ENCODE results near the gene NHSL1. TPM values are rescaled to one million over a fixed set of nuclear protein-coding genes. Genes with fewer than 3 reads are reported as not detected.
A peak's percentile ranks its signal among the peaks of the same experiment; 100 is the strongest.

NHSL1 gene
- total and polyA plus RNA-seq, 11 donors = 13.9 to 103 (median 46.1) TPM

DNA sequence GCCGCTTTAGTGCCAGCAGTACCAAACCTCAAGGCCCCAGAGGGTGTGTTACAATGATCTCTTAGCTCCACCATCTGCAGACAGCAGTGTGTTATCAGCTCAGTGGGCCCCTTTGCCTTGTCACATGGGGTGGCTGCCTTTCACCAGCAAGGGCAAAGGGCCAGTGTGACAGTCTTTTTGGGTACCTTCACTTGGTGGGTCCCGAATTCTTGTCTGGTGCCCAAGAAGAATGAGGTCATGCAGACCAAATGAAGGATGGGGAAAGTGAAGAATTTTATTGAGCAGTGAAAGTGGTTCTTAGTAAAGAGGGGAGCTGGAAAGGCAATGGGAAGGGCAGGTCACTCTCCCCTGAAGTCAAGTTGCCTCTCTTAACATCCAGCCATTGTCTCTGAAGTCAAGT, 124.5 kb downstream of the NHSL1 start:
- no peak overlapping the region for H3K4me3 ChIP-seq
- no peaks in the 10 kb centered on the region for H3K4me1 ChIP-seq
- DNase-seq = no peak
- no peaks in the 10 kb centered on the region for H3K9me3 ChIP-seq
- no peaks in the 10 kb centered on the region for H3K27me3 ChIP-seq
- WGBS, 4 donors = 79 to 94% (median 91%) methylated on average over 2 of the region's 2 CpGs
- no peaks in the 10 kb centered on the region for H3K36me3 ChIP-seq
- no peak overlapping the region for H3K27ac ChIP-seq
- no peak for ATAC-seq
- no peak for TF ChIP-seq POLR2A (IDR thresholded peaks at IDR 0.05)
- TF ChIP-seq, protein P1, sequence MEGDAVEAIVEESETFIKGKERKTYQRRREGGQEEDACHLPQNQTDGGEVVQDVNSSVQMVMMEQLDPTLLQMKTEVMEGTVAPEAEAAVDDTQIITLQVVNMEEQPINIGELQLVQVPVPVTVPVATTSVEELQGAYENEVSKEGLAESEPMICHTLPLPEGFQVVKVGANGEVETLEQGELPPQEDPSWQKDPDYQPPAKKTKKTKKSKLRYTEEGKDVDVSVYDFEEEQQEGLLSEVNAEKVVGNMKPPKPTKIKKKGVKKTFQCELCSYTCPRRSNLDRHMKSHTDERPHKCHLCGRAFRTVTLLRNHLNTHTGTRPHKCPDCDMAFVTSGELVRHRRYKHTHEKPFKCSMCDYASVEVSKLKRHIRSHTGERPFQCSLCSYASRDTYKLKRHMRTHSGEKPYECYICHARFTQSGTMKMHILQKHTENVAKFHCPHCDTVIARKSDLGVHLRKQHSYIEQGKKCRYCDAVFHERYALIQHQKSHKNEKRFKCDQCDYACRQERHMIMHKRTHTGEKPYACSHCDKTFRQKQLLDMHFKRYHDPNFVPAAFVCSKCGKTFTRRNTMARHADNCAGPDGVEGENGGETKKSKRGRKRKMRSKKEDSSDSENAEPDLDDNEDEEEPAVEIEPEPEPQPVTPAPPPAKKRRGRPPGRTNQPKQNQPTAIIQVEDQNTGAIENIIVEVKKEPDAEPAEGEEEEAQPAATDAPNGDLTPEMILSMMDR (IDR thresholded peaks at IDR 0.05) = no peak
- intact Hi-C loops (cut with DNase I) = no loop called here

- ATAC-seq (no peak), DNase-seq (no peak)
- H3K36me3 ChIP-seq = no peaks in the 10 kb centered on the region
- no peaks in the 10 kb centered on the region for H3K9me3 ChIP-seq
- no peak for TF ChIP-seq POLR2A (IDR thresholded peaks at IDR 0.05)
- TF ChIP-seq, protein P1 (IDR thresholded peaks at IDR 0.05) = no peak
- H3K27ac ChIP-seq = no peak overlapping the region
- H3K27me3 ChIP-seq = no peaks in the 10 kb centered on the region
- intact Hi-C loops (cut with DNase I) = no loop called here
- H3K4me3 ChIP-seq = no peak overlapping the region
- no peaks in the 10 kb centered on the region for H3K4me1 ChIP-seq
These were observed 125.1 kb downstream of the NHSL1 start for GRCh38 chr6:138374230-138374629.

- Histone ChIP-seq H3K36me3 (no peaks in the 10 kb centered on the region), H3K4me3 (no peak overlapping the region), H3K4me1 (no peaks in the 10 kb centered on the region), H3K27ac (no peak overlapping the region), H3K27me3 (no peaks in the 10 kb centered on the region), H3K9me3 (no peaks in the 10 kb centered on the region)
- intact Hi-C loops (cut with DNase I) = no loop called here
- TF ChIP-seq, protein P1 (IDR thresholded peaks at IDR 0.05) = peak in 1 of 12 donors; percentile 16
- TF ChIP-seq POLR2A (IDR thresholded peaks at IDR 0.05) = no peak
- ATAC-seq = no peak
- DNase-seq = no peak
These were observed 126.4 kb downstream of the NHSL1 start for GRCh38 chr6:138372711-138373463.

Small RNAs within 50 kb of the gene (microRNA-seq; reads per million reads assigned to microRNA genes)
- gene MIR3145 = 1.7 to 8.5 (median 6.0) reads per million in 4 donors

Other genes starting within 250 kb of the NHSL1 start
- gene SMIM28, start 121.6 kb downstream of the NHSL1 start, total RNA-seq = not detected
- not detected for gene SMIM28, start 121.6 kb downstream of the NHSL1 start, polyA plus RNA-seq
- 100 to 1,000 TPM in 4 of 9 donors, 10 to 100 TPM in 5; 45.1 to 110 (median 92.6) TPM for gene HEBP2, start 95.3 kb downstream of the NHSL1 start, total RNA-seq
- 10 to 100 TPM; 20.3 to 52.1 TPM for gene HEBP2, start 95.3 kb downstream of the NHSL1 start, polyA plus RNA-seq